ENCODE results near the gene KNDC1.

KNDC1 gene

GRCh38 chr10:133210398-133211140 lies 50.5 kb downstream of the KNDC1 start:
- Histone ChIP-seq H3K9me3 (ENCODE audit: control insufficient read depth, insufficient read depth, low read length) (no peaks in the 10 kb centered on the region), H3K36me3 (ENCODE audit: insufficient read depth, low read length) (no peaks in the 10 kb centered on the region), H3K4me1 (ENCODE audit: insufficient read depth, low read length) (no peaks in the 10 kb centered on the region), H3K9ac (ENCODE audit: low read depth, low read length) (no peak overlapping the region)

- Histone ChIP-seq H3K36me3 (ENCODE audit: insufficient read depth, low read length) (no peaks in the 10 kb centered on the region), H3K4me1 (ENCODE audit: insufficient read depth, low read length) (no peaks in the 10 kb centered on the region), H3K9me3 (ENCODE audit: control insufficient read depth, insufficient read depth, low read length) (no peaks in the 10 kb centered on the region), H3K9ac (ENCODE audit: low read depth, low read length) (no peak overlapping the region)
Observed at GRCh38 chr10:133211141-133211830, 51.3 kb downstream of the KNDC1 start.

GRCh38 chr10:133211959-133212852 lies 52.2 kb downstream of the KNDC1 start:
- Histone ChIP-seq H3K36me3 (ENCODE audit: insufficient read depth, low read length) (no peaks in the 10 kb centered on the region), H3K9ac (ENCODE audit: low read depth, low read length) (no peak overlapping the region), H3K9me3 (ENCODE audit: control insufficient read depth, insufficient read depth, low read length) (no peaks in the 10 kb centered on the region), H3K4me1 (ENCODE audit: insufficient read depth, low read length) (no peaks in the 10 kb centered on the region)

- Histone ChIP-seq H3K9me3 (ENCODE audit: control insufficient read depth, insufficient read depth, low read length) (no peaks in the 10 kb centered on the region), H3K9ac (ENCODE audit: low read depth, low read length) (no peak overlapping the region), H3K4me1 (ENCODE audit: insufficient read depth, low read length) (no peaks in the 10 kb centered on the region), H3K36me3 (ENCODE audit: insufficient read depth, low read length) (no peaks in the 10 kb centered on the region)
Observed at GRCh38 chr10:133212853-133213494, 53.0 kb downstream of the KNDC1 start.

- Histone ChIP-seq H3K9me3 (ENCODE audit: control insufficient read depth, insufficient read depth, low read length) (no peaks in the 10 kb centered on the region), H3K9ac (ENCODE audit: low read depth, low read length) (no peak overlapping the region), H3K4me1 (ENCODE audit: insufficient read depth, low read length) (no peaks in the 10 kb centered on the region; the same call in 1 of the 2 replicates), H3K36me3 (ENCODE audit: insufficient read depth, low read length) (no peaks in the 10 kb centered on the region)
Observed at GRCh38 chr10:133213641-133214467, 53.8 kb downstream of the KNDC1 start.

- Histone ChIP-seq H3K9me3 (ENCODE audit: control insufficient read depth, insufficient read depth, low read length) (no peaks in the 10 kb centered on the region), H3K4me1 (ENCODE audit: insufficient read depth, low read length) (no peaks in the 10 kb centered on the region; the same call in 1 of the 2 replicates), H3K9ac (ENCODE audit: low read depth, low read length) (no peak overlapping the region), H3K36me3 (ENCODE audit: insufficient read depth, low read length) (no peaks in the 10 kb centered on the region)
Observed at GRCh38 chr10:133214468-133215410, 54.7 kb downstream of the KNDC1 start.

GRCh38 chr10:133215586-133215985 lies 55.6 kb downstream of the KNDC1 start:
- no peaks in the 10 kb centered on the region; the same call in 1 of the 2 replicates for H3K4me1 ChIP-seq (ENCODE audit: insufficient read depth, low read length)
- no peaks in the 10 kb centered on the region for H3K9me3 ChIP-seq (ENCODE audit: control insufficient read depth, insufficient read depth, low read length)
- no peaks in the 10 kb centered on the region for H3K36me3 ChIP-seq (ENCODE audit: insufficient read depth, low read length)
- H3K9ac ChIP-seq (ENCODE audit: low read depth, low read length), result no peak overlapping the region

GRCh38 chr10:133216776-133217175 lies 56.8 kb downstream of the KNDC1 start:
- no peaks in the 10 kb centered on the region; the same call in 1 of the 2 replicates for H3K4me1 ChIP-seq (ENCODE audit: insufficient read depth, low read length)
- H3K9me3 ChIP-seq (ENCODE audit: control insufficient read depth, insufficient read depth, low read length), result no peaks in the 10 kb centered on the region
- H3K36me3 ChIP-seq (ENCODE audit: insufficient read depth, low read length), result no peaks in the 10 kb centered on the region
- no peak overlapping the region for H3K9ac ChIP-seq (ENCODE audit: low read depth, low read length)

- Histone ChIP-seq H3K9ac (ENCODE audit: low read depth, low read length) (no peak overlapping the region), H3K36me3 (ENCODE audit: insufficient read depth, low read length) (no peaks in the 10 kb centered on the region), H3K9me3 (ENCODE audit: control insufficient read depth, insufficient read depth, low read length) (no peaks in the 10 kb centered on the region)
Observed at GRCh38 chr10:133217800-133218589, 58.0 kb downstream of the KNDC1 start.

GRCh38 chr10:133218891-133219290 lies 58.9 kb downstream of the KNDC1 start:
- H3K36me3 ChIP-seq (ENCODE audit: insufficient read depth, low read length), result no peaks in the 10 kb centered on the region
- no peaks in the 10 kb centered on the region; the same call in 1 of the 2 replicates for H3K4me1 ChIP-seq (ENCODE audit: insufficient read depth, low read length)
- H3K9me3 ChIP-seq (ENCODE audit: control insufficient read depth, insufficient read depth, low read length), result no peaks in the 10 kb centered on the region
- no peak overlapping the region for H3K9ac ChIP-seq (ENCODE audit: low read depth, low read length)

More at GRCh38 chr10:133217800-133218589, 58.0 kb downstream of the KNDC1 start:
- H3K4me1 ChIP-seq (ENCODE audit: insufficient read depth, low read length), result no peaks in the 10 kb centered on the region; the same call in 1 of the 2 replicates

- H3K36me3 ChIP-seq (ENCODE audit: insufficient read depth, low read length), result no peaks in the 10 kb centered on the region
- H3K4me1 ChIP-seq (ENCODE audit: insufficient read depth, low read length), result no peaks in the 10 kb centered on the region; the same call in 1 of the 2 replicates
- H3K9ac ChIP-seq (ENCODE audit: low read depth, low read length), result peak overlapping the region; percentile 32
- no peaks in the 10 kb centered on the region for H3K9me3 ChIP-seq (ENCODE audit: control insufficient read depth, insufficient read depth, low read length)
Observed at GRCh38 chr10:133219782-133220181, 59.8 kb downstream of the KNDC1 start.

GRCh38 chr10:133221331-133221730 lies 61.3 kb downstream of the KNDC1 start:
- Histone ChIP-seq H3K9ac (ENCODE audit: low read depth, low read length) (no peak overlapping the region), H3K9me3 (ENCODE audit: control insufficient read depth, insufficient read depth, low read length) (no peaks in the 10 kb centered on the region), H3K36me3 (ENCODE audit: insufficient read depth, low read length) (no peaks in the 10 kb centered on the region), H3K4me1 (ENCODE audit: insufficient read depth, low read length) (peaks cover 5% of the 10 kb centered on the region; the same call in 1 of the 2 replicates)
